Vagina (tissue), 2 donors: Measurements from ENCODE around the gene TNK1. TPM values are rescaled to one million over a fixed set of nuclear protein-coding genes. Genes with fewer than 3 reads are reported as not detected.
"Not testable (repeated sequence)": the region's sequence is repeated elsewhere in the genome, so short reads cannot be mapped to it uniquely, and the experiment has no call there.

ENCODE experiments used
- DNase-seq, 2 donors: peaks; one replicate each; pipeline ENCODE4 v3.0.0-alpha.2; 2017; ENCODE audit errors: extremely low spot score in 2 of 2
- H3K27ac ChIP-seq: fragments of 200-600 bp; sonication (generic); one replicate; pipeline ENCODE4 v1.5.1; 2019
- H3K27me3 ChIP-seq: fragments of 200-600 bp; sonication (generic); one replicate; pipeline ENCODE4 v1.5.1; 2019
- H3K36me3 ChIP-seq, 2 donors: fragments of 200-600 bp; sonication (generic); one replicate each; pipeline ENCODE4 v1.5.1; 2017 to 2019
- H3K4me1 ChIP-seq: fragments of 200-600 bp; sonication (generic); one replicate; pipeline ENCODE4 v1.5.1; 2019
- H3K4me3 ChIP-seq, 2 donors: fragments of 200-600 bp; sonication (generic); 1 replicate in 1 of 2; 2 replicates in 1 of 2; pipeline ENCODE4 v1.5.1; 2016 to 2019
- H3K9me3 ChIP-seq: fragments of 200-600 bp; sonication (generic); one replicate; pipeline ENCODE4 v1.5.1; 2019
- POLR2A ChIP-seq, 2 donors: fragments of 450-650 bp; IDR thresholded peaks; one replicate each; pipeline ENCODE4 v1.6.1; 2017; ENCODE audit warnings: antibody characterized with exemption in 2 of 2, mild to moderate bottlenecking in 2 of 2, moderate library complexity in 2 of 2
- POLR2AphosphoS5 ChIP-seq, 2 donors: sonication (generic); formaldehyde crosslinking; IDR thresholded peaks; one replicate each; pipeline ENCODE4 v1.9.0; 2017; ENCODE audit warnings: antibody characterized with exemption in 2 of 2, mild to moderate bottlenecking in 2 of 2, low read depth in 1 of 2; ENCODE audit not compliant: insufficient read depth in 1 of 2
- intact Hi-C: fragments of 100-400 bp; cut with DNase I; formaldehyde crosslinking; loops from one replicate; pipeline ENCODE4 v1.15.1; 2023
- total RNA-seq: library from RNA; depleted of rRNA; stranded (reverse); fragments of >200 nt; gene quantifications from one replicate; pipeline ENCODE4 v1.2.3, GENCODE V29; 2016
- TF ChIP-seq, protein P1 (sequence below), 3 experiments: fragments of 450-650 bp in 2 of 3; fragments of 200-600 bp in 1 of 3; sonication (generic) in 1 of 3; IDR thresholded peaks; one replicate each; pipeline ENCODE4 v1.5.1; 2017 to 2019; ENCODE audit warnings: antibody characterized with exemption in 3 of 3, mild to moderate bottlenecking in 2 of 3, moderate library complexity in 2 of 3

TNK1 gene
- total RNA-seq, 1 donor from 2014 or later, result 10.1 TPM

DNA sequence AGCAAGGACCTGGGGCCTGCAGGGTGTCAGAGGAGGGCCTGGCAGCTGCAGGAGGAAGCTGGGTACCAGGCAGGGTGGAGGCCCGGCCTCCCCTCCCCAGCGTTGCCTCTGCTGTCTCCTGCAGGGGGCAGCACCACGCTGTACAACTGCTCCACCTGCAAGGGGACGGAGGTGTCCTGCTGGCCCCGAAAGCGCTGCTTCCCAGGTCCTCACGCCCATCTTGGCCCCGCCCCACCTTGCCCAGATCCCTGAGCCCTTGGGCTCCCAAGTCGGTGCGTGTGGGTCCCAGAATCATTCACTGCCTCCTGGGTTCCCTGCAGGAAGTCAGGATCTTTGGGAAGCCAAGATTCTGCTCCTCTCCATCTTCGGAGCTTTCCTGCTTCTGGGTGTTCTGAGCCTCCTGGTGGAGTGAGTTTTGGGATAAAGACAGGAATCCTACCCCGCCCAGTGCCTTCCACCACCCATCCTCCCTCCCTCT is 24.8 kb upstream of the TNK1 start:
- intact Hi-C loops, result loop anchor here (10.0 kb wide), 1 partner anchor 209 kb away; the partner anchor contains the start of gene SENP3
- no peaks in the 10 kb centered on the region for H3K27me3 ChIP-seq
- peak overlapping the region; percentile 96 for H3K27ac ChIP-seq
- H3K4me1 ChIP-seq, result peaks cover 37% of the 10 kb centered on the region
- H3K36me3 ChIP-seq, result no peaks in the 10 kb centered on the region
- TF ChIP-seq, protein P1, sequence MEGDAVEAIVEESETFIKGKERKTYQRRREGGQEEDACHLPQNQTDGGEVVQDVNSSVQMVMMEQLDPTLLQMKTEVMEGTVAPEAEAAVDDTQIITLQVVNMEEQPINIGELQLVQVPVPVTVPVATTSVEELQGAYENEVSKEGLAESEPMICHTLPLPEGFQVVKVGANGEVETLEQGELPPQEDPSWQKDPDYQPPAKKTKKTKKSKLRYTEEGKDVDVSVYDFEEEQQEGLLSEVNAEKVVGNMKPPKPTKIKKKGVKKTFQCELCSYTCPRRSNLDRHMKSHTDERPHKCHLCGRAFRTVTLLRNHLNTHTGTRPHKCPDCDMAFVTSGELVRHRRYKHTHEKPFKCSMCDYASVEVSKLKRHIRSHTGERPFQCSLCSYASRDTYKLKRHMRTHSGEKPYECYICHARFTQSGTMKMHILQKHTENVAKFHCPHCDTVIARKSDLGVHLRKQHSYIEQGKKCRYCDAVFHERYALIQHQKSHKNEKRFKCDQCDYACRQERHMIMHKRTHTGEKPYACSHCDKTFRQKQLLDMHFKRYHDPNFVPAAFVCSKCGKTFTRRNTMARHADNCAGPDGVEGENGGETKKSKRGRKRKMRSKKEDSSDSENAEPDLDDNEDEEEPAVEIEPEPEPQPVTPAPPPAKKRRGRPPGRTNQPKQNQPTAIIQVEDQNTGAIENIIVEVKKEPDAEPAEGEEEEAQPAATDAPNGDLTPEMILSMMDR (IDR thresholded peaks at IDR 0.05), result peak; percentile 75 to 85 (median 76)
- TF ChIP-seq POLR2AphosphoS5 (IDR thresholded peaks at IDR 0.05; ENCODE audit: insufficient read depth in 1 of 2, low read depth in 1 of 2) (peak; percentile 31 to 34), POLR2A (IDR thresholded peaks at IDR 0.05) (no peak)
- H3K9me3 ChIP-seq, result no peaks in the 10 kb centered on the region
- peak overlapping the region; percentile 0 to 12 for H3K4me3 ChIP-seq
- DNase-seq, result no peak

DNA sequence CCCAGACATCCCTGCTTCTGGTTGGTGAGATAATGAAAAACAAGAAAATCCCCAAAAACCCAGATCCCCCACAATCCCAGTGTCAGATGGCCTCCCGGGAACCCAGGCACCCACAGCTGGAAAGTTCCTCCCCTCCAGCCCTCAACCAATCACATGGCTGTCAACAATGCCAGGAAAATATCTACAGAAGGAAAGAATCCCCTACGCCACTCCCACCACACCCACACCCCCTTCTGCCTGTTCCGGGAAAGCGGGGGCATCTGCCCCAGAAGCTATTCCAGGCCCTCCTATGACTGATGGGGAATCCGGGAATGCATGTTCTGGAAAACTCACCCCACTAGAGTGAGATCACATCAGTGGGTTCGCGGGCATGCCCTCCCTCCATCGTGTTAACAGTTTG is 24.1 kb upstream of the TNK1 start:
- intact Hi-C loops, result loop anchor here (10.0 kb wide), 1 partner anchor 208 kb away; the partner anchor contains the start of gene SENP3
- Histone ChIP-seq H3K9me3 (no peaks in the 10 kb centered on the region), H3K36me3 (no peaks in the 10 kb centered on the region), H3K4me3 (no peak overlapping the region), H3K27ac (peak overlapping the region; percentile 96), H3K27me3 (no peaks in the 10 kb centered on the region), H3K4me1 (peaks cover 37% of the 10 kb centered on the region)
- no peak for DNase-seq
- TF ChIP-seq, protein P1 (IDR thresholded peaks at IDR 0.05), result no peak
- TF ChIP-seq POLR2A (IDR thresholded peaks at IDR 0.05), result no peak
- TF ChIP-seq POLR2AphosphoS5 (IDR thresholded peaks at IDR 0.05; ENCODE audit: insufficient read depth in 1 of 2, low read depth in 1 of 2), result no peak

DNA sequence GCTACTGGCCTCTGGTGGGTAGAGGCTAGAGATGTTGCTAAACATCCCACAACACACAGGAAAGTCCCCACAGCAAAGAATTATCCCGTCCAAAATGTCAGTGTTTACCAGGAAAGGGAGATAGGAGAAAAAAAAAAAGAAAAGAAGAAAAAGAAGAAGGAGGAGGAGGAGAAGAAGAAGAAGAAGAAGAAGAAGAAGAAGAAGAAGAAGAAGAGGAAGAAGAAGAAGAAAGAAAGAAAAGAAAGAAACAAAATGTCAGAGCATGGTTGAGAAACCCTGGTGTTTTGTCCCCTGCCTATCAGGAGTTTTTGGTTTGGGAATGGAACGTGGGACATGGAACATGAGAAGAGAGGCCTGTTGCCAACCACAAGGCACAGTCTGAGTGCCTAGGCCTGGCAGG is 23.5 kb upstream of the TNK1 start:
- no peak for DNase-seq
- Histone ChIP-seq H3K27ac (peak overlapping the region; percentile 96), H3K27me3 (no peaks in the 10 kb centered on the region), H3K4me1 (peaks cover 37% of the 10 kb centered on the region), H3K9me3 (no peaks in the 10 kb centered on the region), H3K36me3 (no peaks in the 10 kb centered on the region), H3K4me3 (no peak overlapping the region)
- intact Hi-C loops, result loop anchor here (10.0 kb wide), 1 partner anchor 207 kb away; the partner anchor contains the start of gene SENP3
- TF ChIP-seq POLR2AphosphoS5 (IDR thresholded peaks at IDR 0.05; ENCODE audit: insufficient read depth in 1 of 2, low read depth in 1 of 2), result no peak
- TF ChIP-seq, protein P1 (IDR thresholded peaks at IDR 0.05), result no peak
- no peak for TF ChIP-seq POLR2A (IDR thresholded peaks at IDR 0.05)

DNA sequence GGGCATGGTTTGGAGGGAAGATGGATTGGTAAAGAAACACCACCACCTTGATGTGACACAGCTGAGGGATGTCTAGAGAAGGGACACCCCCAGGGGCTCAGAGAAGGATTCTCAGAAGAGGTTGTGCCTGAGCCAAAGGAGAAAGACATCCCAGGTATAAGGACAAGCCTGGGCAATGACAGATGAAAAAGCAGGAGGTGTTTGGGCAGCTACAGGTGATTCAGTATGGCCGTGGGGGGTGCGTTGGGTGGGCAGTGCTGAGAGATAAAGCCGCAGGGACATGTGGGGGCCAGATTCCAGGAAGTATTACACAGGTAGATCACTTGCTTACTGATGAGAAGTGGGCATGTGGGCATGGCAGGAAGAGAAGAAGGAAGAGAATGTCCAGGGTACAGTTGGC is 19.0 kb upstream of the TNK1 start:
- H3K27ac ChIP-seq, result no peak overlapping the region
- H3K36me3 ChIP-seq, result no peaks in the 10 kb centered on the region
- H3K9me3 ChIP-seq, result no peaks in the 10 kb centered on the region
- intact Hi-C loops, result no loop called here
- no peaks in the 10 kb centered on the region for H3K27me3 ChIP-seq
- H3K4me3 ChIP-seq, result no peak overlapping the region
- H3K4me1 ChIP-seq, result no peaks in the 10 kb centered on the region
- no peak for DNase-seq
- TF ChIP-seq POLR2A (IDR thresholded peaks at IDR 0.05), result no peak
- no peak for TF ChIP-seq POLR2AphosphoS5 (IDR thresholded peaks at IDR 0.05; ENCODE audit: insufficient read depth in 1 of 2, low read depth in 1 of 2)
- TF ChIP-seq, protein P1 (IDR thresholded peaks at IDR 0.05), result no peak

DNA sequence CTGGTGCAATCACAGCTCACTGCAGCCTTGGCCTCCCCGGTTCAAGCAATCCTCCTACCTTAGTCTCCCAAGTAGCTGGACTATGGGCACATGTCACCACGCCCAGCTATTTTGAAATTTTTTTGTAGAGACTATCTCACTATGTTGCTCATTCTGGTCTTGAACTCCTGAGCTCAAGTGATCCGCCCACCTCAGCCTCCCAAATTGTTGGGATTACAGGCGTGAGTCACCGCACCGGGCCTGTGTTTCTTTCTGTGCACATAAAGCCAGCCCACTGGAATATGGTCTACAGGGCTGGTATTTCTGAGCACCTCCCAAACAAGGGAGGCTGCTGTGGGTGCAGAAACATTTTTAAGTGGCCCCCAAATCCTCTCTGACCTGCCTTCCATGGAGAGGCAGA is 17.6 kb upstream of the TNK1 start:
- Histone ChIP-seq H3K9me3 (no peaks in the 10 kb centered on the region), H3K36me3 (no peaks in the 10 kb centered on the region), H3K4me3 (no peak overlapping the region), H3K27ac (no peak overlapping the region), H3K4me1 (no peaks in the 10 kb centered on the region), H3K27me3 (no peaks in the 10 kb centered on the region)
- intact Hi-C loops, result no loop called here
- no peak for DNase-seq
- TF ChIP-seq POLR2A (IDR thresholded peaks at IDR 0.05) (no peak), POLR2AphosphoS5 (IDR thresholded peaks at IDR 0.05; ENCODE audit: insufficient read depth in 1 of 2, low read depth in 1 of 2) (no peak)
- TF ChIP-seq, protein P1 (IDR thresholded peaks at IDR 0.05), result no peak

DNA sequence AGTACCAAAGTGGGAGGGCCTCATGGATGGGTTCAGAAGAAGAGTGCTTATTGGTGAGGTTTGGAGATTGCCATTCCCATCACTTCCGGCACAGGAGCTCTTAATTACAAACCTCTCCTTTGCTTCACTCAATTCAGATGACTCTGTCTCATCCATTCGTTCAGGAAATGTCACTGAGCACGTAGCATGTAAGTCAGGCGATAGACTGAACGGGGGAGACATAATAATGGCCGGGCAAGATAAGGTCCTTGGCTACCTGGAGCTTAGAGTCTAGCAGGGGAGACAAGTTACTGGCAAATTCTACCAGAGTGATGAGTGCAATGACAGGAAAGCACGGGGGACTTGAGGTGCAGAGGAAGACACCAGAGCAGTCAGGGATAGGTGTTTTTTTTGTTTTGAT is 14.9 kb upstream of the TNK1 start:
- H3K27ac ChIP-seq, H3K9me3 ChIP-seq, DNase-seq, intact Hi-C loops, H3K4me1 ChIP-seq, H3K4me3 ChIP-seq, H3K36me3 ChIP-seq, H3K27me3 ChIP-seq: not testable (repeated sequence)
